ENCODE results near the gene SPAG6. TPM values are rescaled to one million over a fixed set of nuclear protein-coding genes. Genes with fewer than 3 reads are reported as not detected.

The SPAG6 gene
- polyA plus RNA-seq, 3 donors: 0.11 to 0.13 TPM; not detected in 1

DNA sequence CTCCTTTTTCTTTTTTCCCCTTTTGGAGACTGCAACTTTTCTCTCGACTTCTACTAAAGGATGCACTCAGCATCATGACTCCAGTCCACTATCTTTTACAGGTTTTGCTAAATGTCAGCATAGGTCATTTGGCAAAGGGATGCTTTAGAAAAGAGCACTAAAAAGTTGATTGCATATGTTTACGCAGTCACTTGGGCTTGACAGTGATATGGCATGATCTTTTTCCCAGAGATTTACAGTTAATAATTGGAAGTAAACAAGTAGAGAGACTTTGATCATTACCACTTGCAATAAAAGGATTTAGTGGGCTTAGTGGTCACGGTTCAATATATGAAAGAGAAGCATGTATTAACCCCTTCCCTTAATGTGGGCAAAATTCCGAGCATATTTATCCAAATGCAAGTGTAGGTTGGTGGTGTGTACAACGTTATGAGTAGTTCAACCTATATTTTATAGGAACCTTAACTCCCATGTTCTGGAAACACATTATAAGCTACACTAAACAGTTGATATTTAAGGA lies 22.6 kb upstream of the SPAG6 start:
- H3K9me3 ChIP-seq (replicated peaks in 1 of 2; ENCODE audit: control insufficient read depth in 1 of 2, insufficient read depth in 1 of 2, low read length in 2 of 2): no peaks in the 10 kb centered on the region
- no peak for DNase-seq
- H4K20me1 ChIP-seq (ENCODE audit: insufficient read depth, low read length): peaks cover 18% of the 10 kb centered on the region
- H3K4me2 ChIP-seq (replicated peaks; ENCODE audit: extremely low read depth, low read length, poor library complexity, severe bottlenecking): peak overlapping the region; percentile 76
- WGBS (ENCODE audit: insufficient coverage): no CpG with 5 or more reads among the region's 5 CpGs
- H3K9me3 Mint-ChIP-seq: peaks cover 0 to 10% (median 5%) of the 10 kb centered on the region in 7 donors
- peaks cover 22% of the 10 kb centered on the region for H3K79me2 ChIP-seq (ENCODE audit: insufficient read depth, low read length)
- H3K4me3 ChIP-seq (replicated peaks in 1 of 3; ENCODE audit: low read depth in 2 of 3, low read length in 3 of 3): peak overlapping the region; percentile 34 to 79 (median 58)
- intact Hi-C loops (cut with micrococcal nuclease): loop anchor here (5.0 to 10.0 kb wide), 4 partner anchors 95 to 788 kb away; partner anchors contain the start of genes DNAJC1 (in 1 of the 2) and MLLT10 (in 1 of the 2)
- peaks cover 44% of the 10 kb centered on the region for H3K4me1 Mint-ChIP-seq
- H3K4me1 ChIP-seq (ENCODE audit: control insufficient read depth in 1 of 2, insufficient read depth in 2 of 2, low read length in 2 of 2): peaks cover 36 to 47% of the 10 kb centered on the region in 2 donors
- TF ChIP-seq CTCF (IDR thresholded peaks at IDR 0.05): no peak
- peak overlapping the region; percentile 95 to 98 for H3K4me3 Mint-ChIP-seq
- H3K36me3 Mint-ChIP-seq: peaks cover 23 to 43% of the 10 kb centered on the region in 2 donors
- no peak overlapping the region for H3K27ac Mint-ChIP-seq
- peaks cover 37 to 57% (median 40%) of the 10 kb centered on the region in 3 donors for H3K27me3 Mint-ChIP-seq (ENCODE audit: low read depth in 3 of 3)
- H3K27me3 ChIP-seq (ENCODE audit: control insufficient read depth in 2 of 2, insufficient read depth in 2 of 2, low read length in 2 of 2): peaks cover 38 to 59% of the 10 kb centered on the region in 2 donors
- H3K36me3 ChIP-seq (replicated peaks in 1 of 2; ENCODE audit: control insufficient read depth in 1 of 2, insufficient read depth in 2 of 2, low read length in 2 of 2): peaks cover 2 to 3% of the 10 kb centered on the region in 2 donors
- peak overlapping the region; percentile 59 for H2AFZ ChIP-seq (ENCODE audit: insufficient read depth, low read depth, low read length, poor library complexity, severe bottlenecking)
- H3K27ac ChIP-seq (ENCODE audit: low read depth in 1 of 2, low read length in 2 of 2): no peak overlapping the region
- no peak overlapping the region for H3K9ac ChIP-seq (ENCODE audit: insufficient read depth, low read length, poor library complexity, severe bottlenecking)

GRCh38 chr10:22323538-22324305 lies 21.6 kb upstream of the SPAG6 start:
- 83% methylated on average over 1 of the region's 5 CpGs for WGBS (ENCODE audit: insufficient coverage)
- Histone ChIP-seq H3K9me3 (replicated peaks in 1 of 2; ENCODE audit: control insufficient read depth in 1 of 2, insufficient read depth in 1 of 2, low read length in 2 of 2) (no peaks in the 10 kb centered on the region), H3K27ac (ENCODE audit: low read depth in 1 of 2, low read length in 2 of 2) (no peak overlapping the region), H4K20me1 (ENCODE audit: insufficient read depth, low read length) (peaks cover 18% of the 10 kb centered on the region), H3K9ac (ENCODE audit: insufficient read depth, low read length, poor library complexity, severe bottlenecking) (no peak overlapping the region), H2AFZ (ENCODE audit: insufficient read depth, low read depth, low read length, poor library complexity, severe bottlenecking) (no peak overlapping the region), H3K36me3 (replicated peaks in 1 of 2; ENCODE audit: control insufficient read depth in 1 of 2, insufficient read depth in 2 of 2, low read length in 2 of 2) (peaks cover 6 to 8% of the 10 kb centered on the region in 2 donors), H3K4me3 (replicated peaks in 1 of 3; ENCODE audit: low read depth in 2 of 3, low read length in 3 of 3) (no peak overlapping the region), H3K4me1 (ENCODE audit: control insufficient read depth in 1 of 2, insufficient read depth in 2 of 2, low read length in 2 of 2) (peaks cover 34 to 41% of the 10 kb centered on the region in 2 donors), H3K27me3 (ENCODE audit: control insufficient read depth in 2 of 2, insufficient read depth in 2 of 2, low read length in 2 of 2) (peaks cover 38 to 57% of the 10 kb centered on the region in 2 donors), H3K4me2 (replicated peaks; ENCODE audit: extremely low read depth, low read length, poor library complexity, severe bottlenecking) (no peak overlapping the region), H3K79me2 (ENCODE audit: insufficient read depth, low read length) (peaks cover 13% of the 10 kb centered on the region)
- Mint-ChIP-seq H3K36me3 (peaks cover 19 to 42% of the 10 kb centered on the region in 2 donors), H3K4me3 (peak overlapping the region in 1 of 2 donors; percentile 98), H3K4me1 (peaks cover 39% of the 10 kb centered on the region), H3K9me3 (peaks cover 0 to 10% (median 5%) of the 10 kb centered on the region in 7 donors), H3K27ac (no peak overlapping the region), H3K27me3 (ENCODE audit: low read depth in 3 of 3) (peaks cover 37 to 57% (median 40%) of the 10 kb centered on the region in 3 donors)
- intact Hi-C loops (cut with micrococcal nuclease): loop anchor here (5.0 to 10.0 kb wide), 4 partner anchors 96 to 789 kb away; partner anchors contain the start of genes DNAJC1 (in 1 of the 2) and MLLT10 (in 1 of the 2)
- no peak for TF ChIP-seq CTCF (IDR thresholded peaks at IDR 0.05)
- no peak for DNase-seq

All from CD14-positive monocyte (primary cell).